IPS-18c (cell line): ENCODE results near the gene KDM5C.

Experiments
- H3K4me3 ChIP-seq: 2 replicates; pipeline ENCODE4 v1.7.0; 2013; ENCODE audit warnings: low read depth, mild to moderate bottlenecking, low read length, moderate library complexity; ENCODE audit not compliant: insufficient read depth
- H3K9me3 ChIP-seq: one replicate; pipeline ENCODE4 v1.6.1; 2013; ENCODE audit warnings: mild to moderate bottlenecking, low read length, moderate library complexity; ENCODE audit not compliant: control insufficient read depth, insufficient read depth

The KDM5C gene

DNA sequence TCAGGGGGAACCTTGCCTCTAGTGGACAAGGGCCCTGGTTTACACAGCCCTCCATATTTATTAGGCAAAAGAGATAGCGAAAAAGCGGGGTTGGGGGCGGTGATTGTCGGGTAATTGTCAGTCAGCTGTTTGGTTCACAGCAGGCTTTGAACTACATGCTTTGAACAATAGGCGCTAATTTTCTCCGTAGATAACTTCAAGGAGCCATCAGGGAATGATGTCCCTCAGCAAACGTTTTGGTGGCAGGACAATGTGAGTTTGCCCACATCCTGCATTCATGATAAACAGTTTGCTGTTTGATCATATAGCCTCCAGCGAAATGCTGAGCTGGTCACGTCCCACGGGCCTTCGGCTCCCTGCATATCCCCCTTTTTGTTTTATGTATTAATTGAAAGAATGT is 65.8 kb downstream of the KDM5C start:
- H3K9me3 ChIP-seq = peaks cover 8% of the 10 kb centered on the region
- H3K4me3 ChIP-seq = no peak overlapping the region

DNA sequence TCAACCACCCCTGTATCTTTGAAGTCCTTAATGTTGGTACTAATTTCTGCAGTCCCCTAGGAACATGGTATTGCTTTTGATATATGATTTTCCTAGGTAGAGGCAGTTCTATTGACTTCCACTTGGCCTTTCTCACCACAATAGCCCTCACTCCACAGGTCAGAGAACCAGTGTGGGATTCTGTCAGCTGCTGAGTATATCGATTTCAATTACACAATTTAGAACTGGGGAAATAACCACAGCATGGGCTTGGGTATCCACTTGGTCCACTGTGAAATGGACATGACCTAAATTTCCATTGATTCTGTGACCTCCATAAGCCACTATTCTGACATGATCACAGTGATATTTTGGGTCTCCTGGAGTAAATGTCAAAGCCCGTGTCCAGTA is 68.8 kb downstream of the KDM5C start:
- H3K4me3 ChIP-seq = no peak overlapping the region; the same call in 1 of the 2 replicates
- peaks cover 4% of the 10 kb centered on the region for H3K9me3 ChIP-seq

DNA sequence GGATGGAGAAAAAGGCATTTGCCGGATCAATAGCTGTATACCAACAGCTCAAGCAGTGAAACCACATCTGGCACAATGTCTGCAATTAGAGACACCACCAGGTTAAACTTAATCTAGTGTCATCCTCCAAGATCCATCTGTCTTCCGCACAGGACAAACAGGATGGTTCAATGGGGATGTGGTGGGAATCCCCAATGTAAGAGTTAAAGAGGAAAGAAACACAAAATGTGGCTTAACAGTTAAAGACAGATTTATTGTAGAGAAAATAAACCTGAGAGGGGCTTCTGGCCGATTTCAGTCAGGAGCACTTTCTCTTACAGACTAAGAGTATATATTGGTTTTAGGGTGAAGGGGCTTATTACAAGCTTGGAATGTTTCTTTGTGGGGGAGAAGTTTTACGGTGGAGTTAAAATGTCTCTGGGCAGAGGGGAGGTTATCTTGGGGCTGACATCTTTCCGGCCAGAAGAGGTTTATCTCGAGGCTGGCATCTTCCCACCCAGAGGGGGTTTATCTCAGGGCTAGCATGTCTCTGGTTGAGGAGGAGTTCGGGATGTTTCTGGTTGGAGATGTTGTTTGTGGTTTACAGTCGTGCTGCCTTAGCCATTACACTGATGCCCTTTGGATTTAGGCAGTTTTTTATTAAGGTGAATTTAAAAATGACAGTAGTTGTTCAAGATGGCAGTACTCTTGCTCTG is 69.3 kb downstream of the KDM5C start:
- Histone ChIP-seq H3K4me3 (no peak overlapping the region; the same call in 1 of the 2 replicates), H3K9me3 (peaks cover 4% of the 10 kb centered on the region)

DNA sequence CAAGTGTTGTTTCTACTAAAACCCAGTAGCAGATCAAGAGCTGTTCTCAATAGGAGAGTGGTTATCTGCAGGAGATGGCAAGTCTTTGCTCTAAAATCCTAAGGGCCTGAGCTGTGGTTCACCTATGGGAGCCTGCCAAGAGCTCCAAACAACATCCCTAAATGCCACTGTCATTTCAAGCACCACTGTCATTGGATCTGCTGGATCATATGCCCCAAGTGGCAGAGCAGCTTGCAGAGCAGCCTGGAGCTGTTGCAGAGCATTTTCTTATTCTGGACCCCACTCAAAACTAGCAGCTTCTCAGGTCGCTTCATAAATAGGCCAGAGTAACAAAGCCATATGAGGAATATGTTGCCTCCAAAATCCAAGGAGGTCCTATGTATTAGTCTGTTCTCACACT is 71.4 kb downstream of the KDM5C start:
- H3K4me3 ChIP-seq = no peak overlapping the region
- no peaks in the 10 kb centered on the region for H3K9me3 ChIP-seq
